ENCODE results near the gene ARG2. TPM values are rescaled to one million over a fixed set of nuclear protein-coding genes. Genes with fewer than 3 reads are reported as not detected.
A peak's percentile ranks its signal among the peaks of the same experiment; 100 is the strongest.

Gene ARG2
- total RNA-seq, 1 experiment from 2014 or later, result 11.2 TPM

GRCh38 chr14:67610491-67610890 is 9.2 kb upstream of the ARG2 start:
- no TSS peak for BruUV-seq (replicated peaks)
- Mint-ChIP-seq H3K4me3 (ENCODE audit: low read depth, unreplicated experiment) (no peak overlapping the region), H3K9me3 (ENCODE audit: low read depth, unreplicated experiment) (no peaks in the 10 kb centered on the region), H3K27ac (ENCODE audit: unreplicated experiment) (no peak overlapping the region), H3K4me1 (ENCODE audit: low read depth, unreplicated experiment) (no peaks in the 10 kb centered on the region), H3K36me3 (ENCODE audit: insufficient read depth, unreplicated experiment) (no peaks in the 10 kb centered on the region), H3K27me3 (ENCODE audit: unreplicated experiment) (peaks cover 10% of the 10 kb centered on the region)
- no peak for TF ChIP-seq CTCF (IDR thresholded peaks at IDR 0.05; ENCODE audit: unreplicated experiment)
- intact Hi-C loops (cut with micrococcal nuclease; ENCODE audit: unreplicated experiment), result no loop called here
- CTCF ChIA-PET, result interaction anchor here (0.6 kb wide), 1 partner anchor 176 kb away, joined by 4 read pairs; no protein-coding TSS in a partner anchor
- no peak for DNase-seq

- Mint-ChIP-seq H3K27ac (ENCODE audit: unreplicated experiment) (peak overlapping the region; percentile 94), H3K4me3 (ENCODE audit: low read depth, unreplicated experiment) (peak overlapping the region; percentile 97), H3K4me1 (ENCODE audit: low read depth, unreplicated experiment) (peaks cover 21% of the 10 kb centered on the region), H3K36me3 (ENCODE audit: insufficient read depth, unreplicated experiment) (peaks cover 20% of the 10 kb centered on the region), H3K9me3 (ENCODE audit: low read depth, unreplicated experiment) (no peaks in the 10 kb centered on the region), H3K27me3 (ENCODE audit: unreplicated experiment) (peaks cover 20% of the 10 kb centered on the region)
- CTCF ChIA-PET, result interaction anchor here (0.9 to 2.5 kb wide), 6 partner anchors 19 to 92 kb away, joined by 3 to 23 read pairs (median 5); partner anchors contain the start of gene PIGH
- intact Hi-C loops (cut with micrococcal nuclease; ENCODE audit: unreplicated experiment), result loop anchor here (1.0 to 2.0 kb wide), 2 partner anchors 49 to 86 kb away; no protein-coding TSS in a partner anchor
- BruUV-seq (replicated peaks), result no TSS peak
- peak; percentile 64 for TF ChIP-seq CTCF (IDR thresholded peaks at IDR 0.05; ENCODE audit: unreplicated experiment)
- peak; percentile 24 for DNase-seq
These were observed 1.1 kb upstream of the ARG2 start for GRCh38 chr14:67618617-67619063.

GRCh38 chr14:67620217-67620785 is 581 bp downstream of the ARG2 start:
- TF ChIP-seq CTCF (IDR thresholded peaks at IDR 0.05; ENCODE audit: unreplicated experiment), result no peak
- Mint-ChIP-seq H3K9me3 (ENCODE audit: low read depth, unreplicated experiment) (no peaks in the 10 kb centered on the region), H3K27me3 (ENCODE audit: unreplicated experiment) (peaks cover 11% of the 10 kb centered on the region), H3K36me3 (ENCODE audit: insufficient read depth, unreplicated experiment) (peaks cover 20% of the 10 kb centered on the region), H3K27ac (ENCODE audit: unreplicated experiment) (peak overlapping the region; percentile 94), H3K4me1 (ENCODE audit: low read depth, unreplicated experiment) (peaks cover 21% of the 10 kb centered on the region), H3K4me3 (ENCODE audit: low read depth, unreplicated experiment) (peak overlapping the region; percentile 97)
- intact Hi-C loops (cut with micrococcal nuclease; ENCODE audit: unreplicated experiment), result no loop called here
- CTCF ChIA-PET, result interaction anchor here (0.6 to 2.3 kb wide), 5 partner anchors 20 to 898 kb away, joined by 3 to 23 read pairs (median 6); partner anchors contain the start of gene PIGH
- peak; percentile 4 for DNase-seq
- BruUV-seq (replicated peaks), result no TSS peak

- Mint-ChIP-seq H3K9me3 (ENCODE audit: low read depth, unreplicated experiment) (no peaks in the 10 kb centered on the region), H3K27ac (ENCODE audit: unreplicated experiment) (no peak overlapping the region), H3K4me3 (ENCODE audit: low read depth, unreplicated experiment) (no peak overlapping the region), H3K4me1 (ENCODE audit: low read depth, unreplicated experiment) (peaks cover 21% of the 10 kb centered on the region), H3K36me3 (ENCODE audit: insufficient read depth, unreplicated experiment) (peaks cover 20% of the 10 kb centered on the region), H3K27me3 (ENCODE audit: unreplicated experiment) (no peaks in the 10 kb centered on the region)
- no peak for DNase-seq
- no peak for TF ChIP-seq CTCF (IDR thresholded peaks at IDR 0.05; ENCODE audit: unreplicated experiment)
- CTCF ChIA-PET, result interaction anchor here (0.7 kb wide), 1 partner anchor 196 kb away, joined by 4 read pairs; no protein-coding TSS in a partner anchor
- TSS peak; percentile 15 for BruUV-seq (replicated peaks)
- intact Hi-C loops (cut with micrococcal nuclease; ENCODE audit: unreplicated experiment), result no loop called here
These were observed 3.0 kb downstream of the ARG2 start for GRCh38 chr14:67622675-67623074.

Data from Calu3 (cell line).